NCI-H82 (cell line): ENCODE results near the gene FOXRED2.
A peak's percentile ranks its signal among the peaks of the same experiment; 100 is the strongest.
"Not testable (repeated sequence)": the region's sequence is repeated elsewhere in the genome, so short reads cannot be mapped to it uniquely, and the experiment has no call there.

Experiments
- DNase-seq: peaks from one replicate; lab custom pipeline; 2025; lab: John Stamatoyannopoulos, UW

FOXRED2 gene

GRCh38 chr22:36506637-36507517 is at the start of gene FOXRED2:
TSS of gene FOXRED2 (minus strand) at chr22:36507040. CDS start at chr22:36506422, 618 bp downstream.
- peak; percentile 89 for DNase-seq

GRCh38 chr22:36554098-36554497 is 47.3 kb upstream of the FOXRED2 start:
- peak; percentile 32 for DNase-seq

DNA sequence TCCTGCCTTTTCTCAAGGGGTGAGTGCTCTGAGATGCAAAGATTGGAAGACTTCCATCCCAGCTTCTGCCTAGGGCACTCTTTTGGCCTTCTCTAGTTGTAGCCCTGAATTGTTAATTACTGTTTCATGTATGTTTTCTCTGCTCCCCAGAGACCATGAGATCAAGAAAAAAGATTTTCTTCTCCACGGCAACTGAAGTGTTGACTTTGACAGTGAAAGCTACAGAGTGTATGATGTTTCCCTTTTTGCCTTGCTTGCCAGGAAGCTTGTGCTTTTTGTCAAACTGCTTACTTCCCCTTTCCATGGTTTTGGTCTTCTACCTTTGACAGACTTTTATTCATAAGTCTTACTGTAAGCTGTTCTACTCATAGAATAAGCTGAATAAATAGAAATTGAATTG is 45.4 kb upstream of the FOXRED2 start:
- no peak for DNase-seq

DNA sequence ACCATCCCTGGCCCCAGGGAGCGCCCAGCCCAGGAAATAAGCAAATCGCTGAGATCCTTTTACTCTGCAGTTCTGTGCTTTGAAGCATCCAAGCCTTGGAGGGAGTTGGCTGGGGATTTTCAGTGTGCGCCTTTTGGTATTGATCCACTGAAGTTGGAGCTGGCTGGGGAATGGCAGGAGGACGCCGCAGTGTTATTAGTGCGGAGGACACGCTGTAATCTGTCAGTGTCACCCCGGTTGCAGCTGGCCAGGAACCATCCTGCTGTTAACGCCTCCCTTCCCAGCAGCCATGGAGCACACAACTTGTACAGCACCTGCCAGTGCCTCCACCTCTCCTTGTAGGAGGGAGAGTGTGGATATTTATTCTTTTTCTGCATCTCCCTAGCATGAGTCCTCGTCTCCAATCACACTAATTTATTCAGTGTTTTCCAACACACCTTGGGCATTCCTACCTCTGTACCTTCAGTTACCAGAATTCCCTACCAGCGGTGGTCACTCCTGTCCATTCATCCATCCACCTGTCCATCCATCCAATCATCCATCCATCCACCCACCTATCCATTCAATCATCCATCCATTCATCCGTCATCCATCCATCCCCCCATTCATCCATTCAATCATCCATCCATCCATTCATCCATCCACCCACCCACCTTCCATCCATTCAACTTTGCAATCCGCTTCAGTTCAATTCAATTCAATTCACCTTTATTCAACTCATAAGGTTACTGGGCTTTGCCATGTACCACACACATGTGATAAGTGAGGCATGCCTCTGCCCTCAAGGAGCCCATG is 44.1 kb upstream of the FOXRED2 start:
- DNase-seq: peak; percentile 38

DNA sequence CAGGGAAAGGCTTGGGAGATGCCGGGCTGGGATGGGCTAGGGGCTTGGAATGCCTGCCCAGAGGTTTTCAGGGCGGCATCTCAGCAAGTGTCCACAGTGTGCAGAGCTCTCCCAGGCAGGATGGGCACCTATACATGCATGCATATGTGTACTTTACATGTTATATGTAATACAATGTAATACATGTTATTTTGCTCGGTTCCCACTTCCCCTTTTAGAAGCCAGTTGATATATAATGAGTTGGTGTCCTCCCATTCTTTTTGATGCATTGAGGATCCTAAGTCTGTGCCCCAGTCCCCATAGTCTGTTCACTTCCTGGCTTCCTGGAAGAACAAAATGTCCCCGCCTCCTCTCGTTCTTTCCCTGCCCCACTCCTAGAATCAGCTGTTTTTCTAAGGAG is 42.2 kb upstream of the FOXRED2 start:
- DNase-seq: no peak

- DNase-seq: no peak
Observed at GRCh38 chr22:36548606-36549005, 41.8 kb upstream of the FOXRED2 start.

DNA sequence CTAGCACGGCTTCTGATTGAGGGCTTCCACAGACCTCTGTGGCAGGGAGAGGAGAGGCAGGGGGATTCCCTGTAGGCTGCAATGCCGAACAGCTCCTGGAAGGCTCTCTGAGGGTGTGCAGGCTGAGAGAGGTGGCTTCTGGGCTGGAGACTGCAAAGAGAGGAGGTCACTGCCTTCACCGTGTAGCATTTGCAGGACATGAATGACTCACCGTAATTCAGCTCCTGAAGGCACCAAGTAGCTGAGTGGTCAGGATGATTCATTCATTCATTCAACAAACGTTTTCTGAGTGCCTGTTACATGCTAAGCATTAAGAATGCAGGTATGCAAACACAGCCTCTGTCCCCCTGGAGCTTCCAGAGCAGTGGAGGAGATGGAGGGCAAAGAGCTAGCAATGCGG is 40.1 kb upstream of the FOXRED2 start:
- no peak for DNase-seq

GRCh38 chr22:36546092-36546804 is 39.4 kb upstream of the FOXRED2 start:
- peak; percentile 84 for DNase-seq

- no peak for DNase-seq
Observed at GRCh38 chr22:36544107-36544620, 37.3 kb upstream of the FOXRED2 start.

DNA sequence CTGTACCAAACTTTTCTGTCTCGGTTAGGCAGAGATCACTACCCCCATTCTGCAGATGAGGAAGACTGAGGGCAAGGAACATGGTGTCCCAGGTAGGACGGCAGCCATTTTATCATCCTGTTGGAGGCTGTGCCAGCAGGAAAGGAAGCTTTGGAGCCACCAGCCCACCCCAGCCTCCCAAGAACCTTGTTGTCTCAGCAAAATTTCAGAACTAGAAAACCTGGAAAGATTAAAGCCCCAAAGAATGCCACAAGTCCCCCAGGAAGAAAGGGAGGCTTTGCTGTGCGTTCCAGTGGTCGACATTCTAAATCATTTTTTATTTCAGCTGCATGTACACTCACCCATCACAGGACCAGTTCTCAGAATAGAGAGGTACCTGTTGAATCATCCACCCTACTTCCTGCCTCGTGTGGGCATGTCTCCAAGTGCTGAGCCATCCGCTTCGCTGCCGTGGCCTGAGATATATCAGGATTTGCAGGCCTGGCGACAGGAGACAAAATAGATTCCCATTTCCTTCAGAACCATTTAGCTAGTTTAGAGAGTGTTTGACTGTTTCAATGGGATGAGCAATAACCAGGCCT is 35.1 kb upstream of the FOXRED2 start:
- no peak for DNase-seq

DNA sequence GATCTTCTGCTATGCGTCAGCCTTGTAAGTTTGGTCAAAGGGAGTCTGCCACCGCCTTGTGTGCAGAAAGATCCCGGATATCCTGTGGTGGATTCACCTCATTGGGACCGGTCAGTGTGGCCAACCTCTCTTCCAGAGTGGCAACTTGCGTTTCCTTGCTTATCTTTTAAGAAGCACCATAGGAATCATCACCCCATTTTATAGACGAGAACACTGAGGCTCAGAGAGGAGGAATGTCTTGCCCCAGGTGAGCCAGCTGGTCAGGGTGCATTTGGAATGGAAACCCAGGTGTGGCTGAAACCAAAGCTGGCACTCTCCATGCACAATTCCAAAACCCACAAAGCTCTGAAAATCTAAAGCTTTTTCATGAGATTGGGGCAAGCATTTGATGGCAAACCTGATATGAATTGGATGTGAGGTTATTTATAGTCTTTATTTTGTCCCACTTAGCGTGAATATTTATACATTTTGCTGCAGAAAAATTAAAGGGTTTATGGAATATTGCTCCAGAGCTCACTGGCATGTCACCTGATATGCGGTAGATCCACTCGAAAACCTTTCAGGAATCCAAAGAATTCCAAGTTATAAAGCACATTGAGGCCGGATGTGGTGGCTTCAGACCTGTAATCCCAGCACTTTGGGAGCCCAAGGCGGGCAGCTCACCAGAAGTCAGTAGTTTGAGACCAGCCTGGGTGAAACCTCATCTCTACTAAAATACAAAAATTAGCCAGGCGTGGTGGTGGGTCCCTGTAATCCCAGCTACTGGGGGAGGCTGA is 34.2 kb upstream of the FOXRED2 start:
- DNase-seq: no peak

DNA sequence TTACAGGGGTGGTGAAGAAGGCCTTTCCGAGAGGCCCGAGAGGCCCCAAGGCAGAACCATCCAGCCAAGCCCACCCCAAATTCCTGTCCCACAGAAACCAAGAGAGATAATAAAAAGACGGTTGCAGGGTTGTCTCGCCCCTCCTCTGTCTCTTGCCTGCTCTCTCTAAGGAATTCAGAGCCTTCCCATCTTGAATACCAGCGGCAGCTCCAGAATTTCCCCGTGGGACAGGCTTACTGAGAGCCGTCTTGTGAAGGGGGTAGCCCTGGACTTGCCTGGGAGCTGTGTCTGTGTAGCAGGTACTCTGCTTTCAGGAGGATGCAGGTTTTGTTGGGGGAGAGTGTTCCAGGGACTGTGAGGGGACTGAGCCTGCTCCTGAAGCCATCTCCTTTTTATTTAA is 31.7 kb upstream of the FOXRED2 start:
- no peak for DNase-seq

GRCh38 chr22:36536717-36537116 is 29.9 kb upstream of the FOXRED2 start:
- peak; percentile 26 for DNase-seq

GRCh38 chr22:36533320-36533719 is 26.5 kb upstream of the FOXRED2 start:
- DNase-seq: not testable (repeated sequence)

GRCh38 chr22:36532466-36532865 is 25.6 kb upstream of the FOXRED2 start:
- no peak for DNase-seq

GRCh38 chr22:36528795-36529751 is 22.2 kb upstream of the FOXRED2 start, which contains the start of gene EIF3D:
TSS of gene EIF3D (minus strand) at chr22:36529166. CDS start at chr22:36526121, 3,045 bp downstream.
- peak; percentile 99 for DNase-seq

DNA sequence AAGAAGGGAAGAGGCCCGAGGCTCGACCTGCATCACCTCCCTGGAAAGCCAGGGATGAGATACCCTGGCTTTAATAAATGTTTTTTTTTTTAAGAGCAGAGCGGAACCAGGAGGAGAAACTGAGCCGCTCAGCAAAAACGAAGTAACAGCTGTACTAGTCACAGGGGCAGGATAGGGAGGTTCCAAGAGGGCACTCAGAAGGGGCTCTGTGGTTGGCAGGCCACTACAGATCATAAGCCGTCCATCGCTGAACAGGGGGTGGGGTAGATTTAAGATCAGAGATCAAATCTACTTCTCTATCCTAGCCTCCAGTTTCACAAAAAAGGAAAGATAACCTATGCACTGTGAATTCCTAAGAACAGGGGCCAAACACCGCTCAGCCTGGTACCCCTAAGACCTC is 21.5 kb upstream of the FOXRED2 start:
- peak; percentile 37 for DNase-seq

DNA sequence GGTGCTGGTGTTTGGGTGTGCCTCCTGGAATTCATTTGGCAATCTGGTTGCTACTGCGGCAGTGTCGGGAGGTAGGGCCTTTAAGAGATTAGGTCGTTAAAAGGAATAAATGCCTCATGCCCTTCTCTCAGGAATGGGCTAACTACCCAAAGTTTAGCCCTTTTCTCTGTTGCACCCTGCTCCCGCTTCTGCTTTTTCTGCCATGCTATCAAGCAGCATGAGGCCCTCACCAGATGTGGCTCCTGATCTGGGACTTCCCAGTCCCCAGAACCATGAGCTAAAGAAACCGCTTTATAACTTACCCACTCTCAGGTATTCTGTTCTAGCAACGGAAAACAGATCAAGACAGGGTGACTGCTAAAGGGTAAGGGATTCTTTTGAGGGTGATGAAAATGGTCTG is 15.8 kb upstream of the FOXRED2 start:
- no peak for DNase-seq

DNA sequence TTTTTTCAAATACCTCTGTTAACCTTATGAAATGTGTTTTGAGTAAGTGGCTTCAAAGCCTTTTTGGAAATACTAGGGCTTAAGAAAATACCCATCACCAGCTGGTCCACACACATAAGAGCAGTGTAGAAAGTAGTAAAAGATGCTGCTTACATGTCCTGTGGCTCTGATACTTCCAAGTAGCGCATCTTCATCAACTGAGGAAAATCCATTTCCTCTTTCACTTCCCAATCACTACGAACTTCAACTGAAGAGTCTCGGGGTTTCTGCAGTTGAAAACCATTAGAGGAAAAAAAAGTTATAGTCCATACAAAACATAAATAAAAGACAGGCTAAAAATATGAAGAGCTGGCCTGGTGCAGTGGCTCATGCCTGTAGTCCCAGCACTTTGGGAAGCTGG is 13.6 kb upstream of the FOXRED2 start:
- DNase-seq: no peak

DNA sequence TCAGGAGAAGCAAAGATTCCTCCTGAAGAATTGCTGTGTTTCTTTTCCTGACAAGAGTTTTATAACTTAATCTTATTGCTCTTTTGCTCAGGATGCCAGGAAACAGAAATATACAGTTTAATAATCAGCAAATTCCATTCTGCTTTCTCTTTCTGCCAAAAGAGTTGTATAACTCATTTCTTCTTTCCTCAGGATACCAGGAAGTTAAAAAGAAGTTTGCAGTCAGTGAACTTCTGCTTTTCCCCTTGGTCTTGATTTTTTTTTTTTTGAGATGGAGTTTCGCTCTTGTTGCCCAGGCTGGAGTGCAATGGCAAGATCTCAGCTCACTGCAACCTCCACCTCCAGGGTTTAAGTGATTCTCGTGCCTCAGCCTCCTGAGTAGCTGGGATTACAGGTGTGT is 13.1 kb upstream of the FOXRED2 start:
- not testable (repeated sequence) for DNase-seq
